ENCODE data around the gene NOD1.
"Not testable (repeated sequence)": the region's sequence is repeated elsewhere in the genome, so short reads cannot be mapped to it uniquely, and the experiment has no call there.

NOD1 gene

GRCh38 chr7:30412782-30413504 is 65.6 kb downstream of the NOD1 start:
- peak; percentile 87 for DNase-seq (ENCODE audit: low spot score)

DNA sequence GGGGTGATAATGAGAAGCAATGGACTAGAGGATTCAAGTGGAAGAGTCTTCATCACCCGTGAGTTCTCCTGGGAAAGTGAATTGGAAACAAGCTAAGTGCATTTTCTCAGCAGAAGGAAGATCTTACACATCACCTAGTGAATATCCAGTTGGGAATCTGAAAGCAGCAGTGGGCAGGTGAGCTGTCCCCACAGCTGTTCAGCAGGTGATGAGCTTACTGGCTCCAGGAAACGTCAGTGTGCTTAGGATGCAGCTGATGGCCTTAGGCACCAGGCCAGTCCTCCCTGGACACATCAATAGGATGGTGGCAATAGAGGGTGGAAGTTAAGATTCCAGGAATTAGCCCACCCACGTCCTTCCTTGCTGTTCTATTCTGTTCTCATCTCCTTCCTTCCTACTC is 66.7 kb downstream of the NOD1 start:
- no peak for DNase-seq (ENCODE audit: low spot score)

GRCh38 chr7:30411173-30411572 is 67.4 kb downstream of the NOD1 start:
- DNase-seq (ENCODE audit: low spot score): no peak

GRCh38 chr7:30406664-30407425 is 71.7 kb downstream of the NOD1 start:
- no peak for DNase-seq (ENCODE audit: low spot score)

DNA sequence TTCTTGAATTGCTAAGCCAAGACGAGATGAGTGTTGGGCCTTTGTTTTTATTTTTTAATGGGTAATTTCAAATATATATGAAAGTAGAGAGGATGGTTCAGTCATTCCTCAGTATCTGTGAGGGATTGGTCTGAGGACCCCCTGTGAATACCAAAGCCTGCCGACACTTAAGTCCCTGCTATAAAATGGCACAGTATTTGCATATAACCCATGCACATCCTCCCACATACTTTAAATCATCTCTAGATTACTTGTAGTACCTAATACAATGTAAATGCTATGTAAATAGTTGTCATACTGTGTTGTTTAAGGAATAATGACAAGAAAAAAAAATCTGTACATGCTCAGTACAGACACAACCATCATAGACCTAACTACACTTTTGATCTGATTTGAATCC is 73.4 kb downstream of the NOD1 start:
- DNase-seq (ENCODE audit: low spot score): no peak

DNA sequence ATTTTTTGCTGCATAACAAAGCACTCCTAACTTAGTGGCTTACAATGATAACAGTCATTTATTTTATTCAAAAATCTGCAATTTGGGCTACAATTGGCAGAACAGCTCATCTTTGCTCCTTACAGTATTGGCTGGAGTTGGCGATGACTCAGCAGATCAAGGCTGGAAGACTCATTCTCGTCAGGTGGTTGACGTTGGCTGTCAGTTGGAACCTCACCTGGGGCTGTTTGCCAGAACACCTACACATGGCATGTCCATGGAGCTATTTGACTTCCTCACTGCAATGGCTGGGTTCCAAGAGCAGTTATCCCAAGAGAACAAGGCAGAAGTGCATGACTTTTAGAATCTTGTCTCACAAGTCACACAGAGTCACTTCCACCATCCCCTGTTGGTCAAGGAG is 75.1 kb downstream of the NOD1 start:
- DNase-seq (ENCODE audit: low spot score): no peak

DNA sequence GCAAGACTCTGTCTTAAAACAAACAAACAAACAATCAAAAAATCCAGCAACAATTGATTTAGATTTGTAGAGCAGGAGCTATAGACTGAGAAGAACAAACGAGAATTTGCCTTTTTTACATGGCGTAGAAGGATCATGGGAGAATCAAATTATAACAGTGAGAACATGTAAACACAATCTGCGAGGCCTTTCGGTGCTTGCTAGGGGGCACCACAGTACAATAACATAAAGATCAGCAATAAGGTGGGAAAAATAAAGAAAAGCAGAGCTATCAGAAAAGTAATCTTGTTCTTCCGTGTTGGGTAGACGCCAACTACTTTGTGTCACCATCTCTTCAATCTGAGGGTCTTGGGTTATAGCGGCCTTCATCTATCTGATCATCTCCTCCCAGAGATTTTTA is 82.2 kb downstream of the NOD1 start:
- DNase-seq (ENCODE audit: low spot score): no peak

DNA sequence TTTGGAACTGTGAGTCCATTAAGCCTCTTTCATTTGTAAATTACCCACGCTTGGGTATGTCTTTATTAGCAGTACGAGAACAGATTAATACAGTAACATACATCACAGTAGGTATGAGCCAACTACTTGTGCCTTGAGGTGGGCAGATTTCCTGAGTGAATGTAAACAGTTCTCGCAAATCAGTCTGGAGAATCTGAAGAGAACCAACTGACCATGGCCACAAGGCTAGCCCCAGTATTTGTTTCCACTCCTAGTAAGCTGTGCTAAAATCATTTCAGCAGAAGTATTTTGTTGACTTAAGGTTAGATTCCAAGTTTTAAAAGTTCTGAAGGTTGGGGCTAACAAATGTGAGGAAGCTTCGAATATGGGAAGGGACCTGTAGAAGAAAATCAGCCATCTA is 82.9 kb downstream of the NOD1 start:
- no peak for DNase-seq (ENCODE audit: low spot score)

DNA sequence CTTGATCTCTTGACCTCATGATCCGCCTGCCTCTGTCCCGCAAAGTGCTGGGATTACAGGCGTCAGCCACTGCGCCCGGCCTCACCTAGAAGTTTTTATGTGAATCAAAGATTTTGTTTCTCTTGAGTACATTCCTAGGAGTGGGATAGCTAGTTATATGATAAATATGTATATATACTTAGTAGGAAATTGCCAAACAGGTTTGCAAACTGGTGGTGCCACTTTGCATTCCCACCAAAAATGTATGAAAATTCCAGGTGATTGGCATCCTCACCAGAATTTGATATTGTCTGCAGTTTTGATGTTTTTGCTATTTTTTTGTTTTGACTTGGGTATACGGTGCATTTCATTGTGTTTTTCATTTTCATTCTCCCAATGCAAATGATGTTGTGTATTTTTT is 86.8 kb downstream of the NOD1 start:
- no peak for DNase-seq (ENCODE audit: low spot score)

DNA sequence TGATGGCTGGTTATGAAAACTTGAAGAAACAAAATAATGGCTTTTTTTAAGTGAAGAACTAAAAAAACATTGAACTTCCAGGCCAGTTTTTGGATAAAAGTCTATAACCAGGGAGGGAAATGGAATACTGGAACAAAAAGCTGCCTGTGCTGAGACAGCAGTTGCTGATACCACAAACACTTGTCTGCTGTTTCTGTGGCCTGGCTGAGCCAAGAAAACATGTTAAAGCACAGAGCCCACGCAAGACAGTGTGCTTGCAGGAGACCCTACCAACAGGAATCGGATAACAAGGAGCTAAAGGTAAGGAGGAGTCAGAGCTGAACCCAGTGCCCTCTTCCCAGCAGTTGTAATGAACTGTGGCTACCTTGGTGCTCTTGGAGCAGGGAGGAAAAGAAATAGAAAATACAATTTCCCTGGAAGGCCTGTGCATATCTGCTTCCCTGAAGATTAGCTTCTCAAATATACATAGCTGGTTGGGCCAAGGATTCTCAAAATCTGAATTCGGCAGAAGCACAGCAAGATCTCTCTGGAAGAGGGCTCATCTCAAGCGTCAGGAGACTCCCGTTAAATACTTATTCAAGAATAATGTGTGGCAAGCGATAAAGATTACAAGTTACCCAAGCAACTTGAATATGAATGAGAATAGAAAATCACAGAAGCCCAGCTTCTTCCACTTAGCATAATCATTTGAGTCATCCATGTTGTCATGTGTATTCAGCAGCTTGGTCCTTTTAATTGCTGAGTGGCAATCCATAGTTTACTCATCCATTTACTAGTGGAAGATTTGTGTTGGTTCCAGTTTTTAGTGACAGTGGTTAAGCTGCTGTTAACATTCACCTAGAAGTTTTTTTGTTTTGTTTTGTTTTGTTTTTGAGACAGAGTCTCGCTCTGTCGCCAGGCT is 87.6 kb downstream of the NOD1 start:
- DNase-seq (ENCODE audit: low spot score): no peak

DNA sequence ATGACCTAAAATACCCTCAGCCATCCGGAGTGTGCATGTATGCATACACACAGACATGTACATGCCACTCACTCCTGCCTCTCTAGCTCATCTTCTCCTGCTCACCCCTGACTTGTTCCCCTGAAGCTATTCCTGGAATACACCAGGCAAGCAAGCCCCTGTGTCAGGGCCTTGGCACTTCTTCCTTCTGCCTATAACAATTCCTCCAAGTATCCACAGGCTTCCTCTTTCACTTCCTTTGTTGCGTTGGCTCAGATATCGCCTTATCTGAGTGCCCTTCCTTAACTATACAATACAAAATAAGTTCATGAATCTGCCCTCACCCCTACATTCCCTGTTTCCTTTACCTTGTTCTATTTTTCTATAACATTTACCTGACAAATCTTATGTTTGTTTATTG is 88.8 kb downstream of the NOD1 start:
- no peak for DNase-seq (ENCODE audit: low spot score)

DNA sequence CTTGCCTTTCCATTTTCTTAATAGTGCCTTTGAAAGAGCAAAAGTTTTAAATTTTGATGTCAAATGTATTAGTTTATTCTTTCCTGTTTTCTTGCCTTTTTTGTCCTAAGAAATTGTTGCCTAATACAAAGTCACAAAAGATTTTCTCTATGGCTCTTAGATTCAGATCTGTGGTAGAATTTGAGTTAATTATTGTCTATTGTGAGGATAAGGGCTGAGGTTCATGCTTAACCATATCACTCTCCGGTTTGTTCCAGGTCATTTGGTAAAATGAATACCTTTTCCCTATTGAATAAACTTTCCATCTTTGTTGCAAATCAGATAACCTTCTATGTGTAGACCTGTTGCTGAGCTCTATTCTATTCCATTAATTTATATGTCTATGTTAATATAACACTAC is 96.0 kb downstream of the NOD1 start:
- DNase-seq (ENCODE audit: low spot score): no peak

DNA sequence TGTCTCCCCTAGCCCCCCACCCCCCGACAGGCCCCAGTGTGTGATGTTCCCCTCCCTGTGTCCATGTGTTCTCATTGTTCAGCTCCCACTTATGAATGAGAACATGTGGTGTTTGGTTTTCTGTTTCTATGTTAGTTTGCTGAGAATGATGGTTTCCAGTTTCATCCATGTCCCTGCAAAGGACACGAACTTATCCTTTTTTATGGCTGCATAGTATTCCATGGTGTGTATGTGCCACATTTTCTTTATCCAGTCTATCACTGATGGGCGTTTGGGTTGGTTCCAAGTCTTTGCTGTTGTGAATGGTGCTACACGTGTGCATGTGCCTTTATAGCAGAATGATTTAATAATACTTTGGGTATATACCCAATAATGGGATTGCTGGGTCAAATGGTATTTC is 97.8 kb downstream of the NOD1 start:
- DNase-seq (ENCODE audit: low spot score): not testable (repeated sequence)

DNA sequence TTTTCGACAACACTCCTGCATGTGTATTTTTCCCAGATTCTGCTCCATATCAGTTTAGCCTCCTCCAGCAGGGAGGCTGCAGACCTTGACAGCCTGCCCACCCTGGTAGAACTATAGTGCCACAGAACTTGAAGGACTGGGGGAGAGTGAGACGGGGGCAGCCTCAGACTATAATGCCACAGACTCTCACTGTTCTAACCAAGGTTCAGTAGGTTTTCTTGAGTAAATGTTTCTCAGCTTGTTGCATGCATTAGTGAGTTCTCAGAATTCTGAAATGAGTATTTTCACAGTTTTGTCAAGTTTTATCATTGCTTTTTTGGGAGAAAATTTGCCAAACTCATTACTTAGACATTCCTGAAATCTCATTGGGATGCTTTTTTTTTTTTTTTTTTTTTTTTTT is 98.3 kb downstream of the NOD1 start:
- DNase-seq (ENCODE audit: low spot score): no peak

- DNase-seq (ENCODE audit: low spot score): no peak
Observed at GRCh38 chr7:30379741-30380140, 98.8 kb downstream of the NOD1 start.

GRCh38 chr7:30379131-30379530 is 99.5 kb downstream of the NOD1 start:
- DNase-seq (ENCODE audit: low spot score): no peak

DNA sequence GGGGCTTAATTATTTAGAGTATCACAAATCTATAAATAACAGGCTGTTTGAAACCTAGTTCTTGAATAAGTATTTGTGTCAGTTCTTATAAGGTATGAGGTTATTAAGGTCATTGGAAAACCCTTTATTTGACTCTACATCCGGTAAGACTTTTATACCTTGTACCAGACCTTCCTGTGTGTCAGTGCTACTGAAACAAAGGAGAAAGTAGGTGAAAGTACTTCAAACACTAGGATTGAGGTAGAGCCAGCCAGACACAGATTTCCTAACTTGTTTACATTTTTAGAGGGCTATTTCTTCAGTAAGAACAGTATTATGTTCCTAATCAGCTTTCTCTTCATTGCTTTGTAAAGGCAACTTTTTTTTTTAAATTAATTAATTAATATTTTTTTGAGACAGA is 100.3 kb downstream of the NOD1 start:
- DNase-seq (ENCODE audit: low spot score): no peak
